NCI-H526 (cell line): ENCODE results near the gene ANKRD13C.
"Not testable (repeated sequence)": the region's sequence is repeated elsewhere in the genome, so short reads cannot be mapped to it uniquely, and the experiment has no call there.

Source experiments
- DNase-seq, 2 experiments: peaks; one replicate each; lab custom pipeline; 2025; lab: John Stamatoyannopoulos, UW

Gene ANKRD13C

GRCh38 chr1:70358921-70359564 lies 4.5 kb upstream of the ANKRD13C start:
- no peak for DNase-seq

- no peak for DNase-seq
These were observed 1.4 kb upstream of the ANKRD13C start for GRCh38 chr1:70355920-70356319.

- DNase-seq: no peak
These were observed 537 bp upstream of the ANKRD13C start for GRCh38 chr1:70355111-70355407.

- DNase-seq: peak; percentile 53 to 67
These were observed 756 bp downstream of the ANKRD13C start for GRCh38 chr1:70353601-70354331.

GRCh38 chr1:70353044-70353443 lies 1.5 kb downstream of the ANKRD13C start:
- no peak for DNase-seq

GRCh38 chr1:70349799-70350198 lies 4.7 kb downstream of the ANKRD13C start:
- DNase-seq: not testable (repeated sequence)

- no peak for DNase-seq
These were observed 5.9 kb downstream of the ANKRD13C start for GRCh38 chr1:70348399-70349165.

GRCh38 chr1:70339644-70340043 lies 14.9 kb downstream of the ANKRD13C start:
- not testable (repeated sequence) for DNase-seq

- no peak for DNase-seq
These were observed 18.5 kb downstream of the ANKRD13C start for GRCh38 chr1:70336050-70336449.

- no peak for DNase-seq
These were observed 20.1 kb downstream of the ANKRD13C start for GRCh38 chr1:70334436-70334835.

GRCh38 chr1:70333245-70333644 lies 21.3 kb downstream of the ANKRD13C start:
- no peak for DNase-seq

- no peak for DNase-seq
These were observed 22.6 kb downstream of the ANKRD13C start for GRCh38 chr1:70331962-70332361.

GRCh38 chr1:70327306-70328076 lies 27.0 kb downstream of the ANKRD13C start:
- DNase-seq: no peak

- DNase-seq: no peak
These were observed 29.8 kb downstream of the ANKRD13C start for GRCh38 chr1:70324683-70325082.

GRCh38 chr1:70319750-70320149 lies 34.8 kb downstream of the ANKRD13C start:
- no peak for DNase-seq

- DNase-seq: no peak
These were observed 36.3 kb downstream of the ANKRD13C start for GRCh38 chr1:70318191-70318590.

GRCh38 chr1:70317087-70317486 lies 37.4 kb downstream of the ANKRD13C start:
- no peak for DNase-seq

- no peak for DNase-seq
These were observed 38.7 kb downstream of the ANKRD13C start for GRCh38 chr1:70315782-70316181.

GRCh38 chr1:70314706-70315304 lies 39.7 kb downstream of the ANKRD13C start:
- no peak for DNase-seq

- DNase-seq: no peak
These were observed 43.2 kb downstream of the ANKRD13C start for GRCh38 chr1:70311369-70311768.

GRCh38 chr1:70299472-70299871 lies 55.0 kb downstream of the ANKRD13C start:
- no peak for DNase-seq

GRCh38 chr1:70295749-70296148 lies 58.8 kb downstream of the ANKRD13C start:
- DNase-seq: no peak
